ENCODE data around the gene ZNF782. TPM values are rescaled to one million over a fixed set of nuclear protein-coding genes. Genes with fewer than 3 reads are reported as not detected.
A peak's percentile ranks its signal among the peaks of the same experiment; 100 is the strongest.
"Not testable (repeated sequence)": the region's sequence is repeated elsewhere in the genome, so short reads cannot be mapped to it uniquely, and the experiment has no call there.

Gene ZNF782
- 1 to 10 TPM; 3.9 to 4.3 TPM for total RNA-seq

DNA sequence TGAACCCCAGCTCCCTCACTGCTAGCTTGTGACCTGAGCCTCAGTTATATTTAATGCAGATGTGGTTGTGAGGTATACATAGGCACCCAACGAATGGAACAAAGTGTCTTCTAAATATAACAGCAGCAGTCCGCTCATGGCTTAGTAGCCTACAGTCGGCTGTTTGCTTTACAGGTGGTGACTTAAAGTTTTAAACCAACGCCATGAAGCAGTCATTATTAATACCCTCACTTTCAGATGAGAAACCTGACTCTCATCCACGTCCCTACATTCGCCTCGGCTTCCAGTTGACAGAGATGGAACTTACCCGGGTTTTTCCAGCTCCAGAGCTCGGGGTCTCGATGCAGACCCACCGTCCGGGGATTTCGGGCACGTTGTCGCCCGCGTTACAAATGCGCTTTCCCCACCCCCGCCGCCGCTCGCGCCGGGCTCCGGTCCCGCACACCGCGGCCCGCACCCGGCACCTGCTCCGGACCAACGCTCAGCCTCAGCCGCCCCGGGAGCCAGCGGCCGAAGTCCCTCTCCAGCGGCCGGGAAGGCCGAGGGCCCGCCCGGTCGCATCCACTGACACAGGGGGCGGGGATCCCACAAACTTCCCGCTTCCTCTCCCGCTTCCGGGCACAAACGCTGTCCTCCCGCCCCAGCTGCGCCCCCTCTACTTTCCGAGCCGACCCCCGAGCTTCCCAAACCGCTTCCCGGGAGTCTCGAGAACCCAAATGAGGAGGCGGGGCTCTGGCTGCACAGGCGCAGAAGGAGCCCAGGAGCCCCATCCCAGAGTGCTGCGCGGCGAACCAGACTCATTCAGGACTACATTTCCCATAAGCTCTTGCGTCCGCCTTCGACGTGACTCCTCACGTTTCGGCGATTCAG is at the start of gene ZNF782:
Gene ZNF782, minus strand, starts transcription at position 734 of the 870 bp plus-strand sequence. CDS start 2,553 bp downstream, outside the sequence.
- peaks cover 16% of the 10 kb centered on the region for H3K27me3 Mint-ChIP-seq (ENCODE audit: low read depth)
- H3K4me1 Mint-ChIP-seq (ENCODE audit: low read depth) = peaks cover 27% of the 10 kb centered on the region
- peak within 1 kb of the TSS; percentile 100 for H3K4me3 Mint-ChIP-seq
- peaks cover 20% of the 10 kb centered on the region for H3K36me3 Mint-ChIP-seq (ENCODE audit: low read depth)
- peaks cover 8% of the 10 kb centered on the region for H3K9me3 Mint-ChIP-seq (ENCODE audit: insufficient read depth)
- CTCF ChIA-PET = interaction anchor here (0.8 to 2.0 kb wide), 8 partner anchors 367 to 779 kb away, joined by 3 to 6 read pairs (median 4); partner anchors contain the start of genes NCBP1 and TSTD2
- POLR2A ChIA-PET = interaction anchor here (2.2 kb wide), 1 partner anchor 21 kb away, joined by 10 read pairs; no protein-coding TSS in a partner anchor
- ATAC-seq = peak; percentile 95
- H3K27ac Mint-ChIP-seq = peak within 1 kb of the TSS; percentile 98
- DNase-seq = peak; percentile 90

DNA sequence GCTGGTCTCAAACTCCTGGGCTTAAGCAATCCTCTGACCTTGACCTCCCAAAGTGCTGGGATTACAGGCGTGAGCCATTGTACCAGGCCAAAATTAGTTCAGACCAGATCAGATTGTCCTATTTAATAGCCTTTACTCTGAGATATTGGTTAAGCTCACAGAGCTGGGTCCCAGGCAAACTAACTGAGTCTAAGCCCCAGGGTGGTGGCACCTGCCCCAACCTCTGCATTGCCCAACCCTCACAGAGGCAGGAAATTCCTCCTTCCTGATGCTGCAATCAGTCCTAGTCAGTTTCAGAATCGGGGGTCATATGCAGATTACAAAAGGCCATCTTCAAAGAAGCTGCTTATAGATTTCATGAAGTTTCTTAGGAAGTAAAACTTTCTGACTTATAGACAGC is 45.7 kb upstream of the ZNF782 start:
- peaks cover 22% of the 10 kb centered on the region for H3K36me3 Mint-ChIP-seq (ENCODE audit: low read depth)

GRCh38 chr9:96892131-96892530 is 37.8 kb upstream of the ZNF782 start:
- CTCF ChIA-PET = no interaction called here
- no peak for DNase-seq
- Mint-ChIP-seq H3K9me3 (ENCODE audit: insufficient read depth) (no peaks in the 10 kb centered on the region), H3K36me3 (ENCODE audit: low read depth) (peaks cover 48% of the 10 kb centered on the region), H3K4me1 (ENCODE audit: low read depth) (no peaks in the 10 kb centered on the region), H3K27ac (no peak overlapping the region), H3K4me3 (no peak overlapping the region), H3K27me3 (ENCODE audit: low read depth) (no peaks in the 10 kb centered on the region)
- POLR2A ChIA-PET = no interaction called here
- ATAC-seq = no peak

More for the DNA sequence above, 45.7 kb upstream of the ZNF782 start:
- H3K4me1 Mint-ChIP-seq (ENCODE audit: low read depth); H3K4me3 Mint-ChIP-seq; POLR2A ChIA-PET; H3K27ac Mint-ChIP-seq; ATAC-seq; H3K27me3 Mint-ChIP-seq (ENCODE audit: low read depth); CTCF ChIA-PET; H3K9me3 Mint-ChIP-seq (ENCODE audit: insufficient read depth); DNase-seq: not testable (repeated sequence)

DNA sequence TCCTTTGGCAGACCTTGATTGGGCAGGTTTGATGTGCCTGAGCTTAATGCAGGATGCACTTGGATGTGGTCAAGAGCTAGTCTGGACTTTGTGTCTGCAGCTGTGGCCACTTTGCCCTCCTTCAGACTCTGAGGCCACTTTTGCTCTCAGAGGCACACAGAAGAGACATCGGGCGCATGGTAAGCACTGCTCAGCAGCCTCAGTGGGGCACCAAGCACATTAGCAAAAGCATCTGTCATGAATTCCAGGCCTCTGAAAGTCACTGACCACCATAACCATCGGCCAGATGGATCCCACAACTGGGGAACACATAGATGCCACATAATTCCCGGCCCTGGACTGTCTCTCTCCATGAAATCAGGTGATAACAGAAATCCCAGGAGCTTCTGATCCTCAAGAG is 34.3 kb upstream of the ZNF782 start:
- Mint-ChIP-seq H3K27ac (no peak overlapping the region), H3K4me3 (no peak overlapping the region), H3K9me3 (ENCODE audit: insufficient read depth) (no peaks in the 10 kb centered on the region), H3K4me1 (ENCODE audit: low read depth) (no peaks in the 10 kb centered on the region), H3K36me3 (ENCODE audit: low read depth) (peaks cover 28% of the 10 kb centered on the region), H3K27me3 (ENCODE audit: low read depth) (no peaks in the 10 kb centered on the region)
- CTCF ChIA-PET = no interaction called here
- POLR2A ChIA-PET = interaction anchor here (0.6 kb wide), 1 partner anchor 469 kb away, joined by 4 read pairs; no protein-coding TSS in a partner anchor
- no peak for DNase-seq
- no peak for ATAC-seq

- ATAC-seq (no peak), DNase-seq (no peak)
- H3K4me1 Mint-ChIP-seq (ENCODE audit: low read depth) = no peaks in the 10 kb centered on the region
- peaks cover 9% of the 10 kb centered on the region for H3K36me3 Mint-ChIP-seq (ENCODE audit: low read depth)
- ChIA-PET CTCF (interaction anchor here (1.4 kb wide), 1 partner anchor 10 kb away, joined by 3 read pairs; no protein-coding TSS in a partner anchor), POLR2A (no interaction called here)
- no peak overlapping the region for H3K4me3 Mint-ChIP-seq
- no peak overlapping the region for H3K27ac Mint-ChIP-seq
- no peaks in the 10 kb centered on the region for H3K9me3 Mint-ChIP-seq (ENCODE audit: insufficient read depth)
- peaks cover 2% of the 10 kb centered on the region for H3K27me3 Mint-ChIP-seq (ENCODE audit: low read depth)
Observed at GRCh38 chr9:96885424-96885823, 31.1 kb upstream of the ZNF782 start.

DNA sequence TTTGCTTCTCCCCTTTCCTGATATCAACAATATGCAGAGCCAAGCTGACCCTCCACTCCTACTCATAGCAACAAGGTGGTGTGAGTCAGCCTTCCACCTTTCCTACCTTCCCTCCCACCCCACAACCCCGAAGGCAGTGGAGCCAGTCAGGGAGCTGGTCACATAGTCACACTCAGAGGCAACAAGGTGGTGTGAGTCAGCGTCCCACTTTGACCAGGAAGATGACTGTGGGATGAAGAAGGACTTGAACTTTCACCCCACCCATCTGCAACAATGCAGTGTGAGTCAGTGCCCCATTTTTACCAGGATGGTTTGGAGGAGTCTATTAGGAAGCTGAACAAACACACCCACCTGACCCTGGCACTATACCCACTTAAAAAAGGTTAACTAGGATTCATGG is 30.1 kb upstream of the ZNF782 start:
- ChIA-PET CTCF (interaction anchor here (1.1 to 1.7 kb wide), 2 partner anchors 9 to 28 kb away, joined by 3 read pairs; no protein-coding TSS in a partner anchor), POLR2A (no interaction called here)
- peaks cover 6% of the 10 kb centered on the region for H3K27me3 Mint-ChIP-seq (ENCODE audit: low read depth)
- no peaks in the 10 kb centered on the region for H3K9me3 Mint-ChIP-seq (ENCODE audit: insufficient read depth)
- H3K4me1 Mint-ChIP-seq (ENCODE audit: low read depth) = no peaks in the 10 kb centered on the region
- peaks cover 5% of the 10 kb centered on the region for H3K36me3 Mint-ChIP-seq (ENCODE audit: low read depth)
- no peak overlapping the region for H3K4me3 Mint-ChIP-seq
- no peak for DNase-seq
- no peak for ATAC-seq
- no peak overlapping the region for H3K27ac Mint-ChIP-seq

- Mint-ChIP-seq H3K4me1 (ENCODE audit: low read depth) (no peaks in the 10 kb centered on the region), H3K9me3 (ENCODE audit: insufficient read depth) (no peaks in the 10 kb centered on the region), H3K27ac (no peak overlapping the region), H3K27me3 (ENCODE audit: low read depth) (peaks cover 10% of the 10 kb centered on the region), H3K36me3 (ENCODE audit: low read depth) (peaks cover 5% of the 10 kb centered on the region), H3K4me3 (no peak overlapping the region)
- DNase-seq (no peak), ATAC-seq (no peak)
- CTCF ChIA-PET = interaction anchor here (1.1 to 1.7 kb wide), 2 partner anchors 8 to 28 kb away, joined by 3 read pairs; no protein-coding TSS in a partner anchor
- POLR2A ChIA-PET = no interaction called here
Observed at GRCh38 chr9:96883922-96884321, 29.6 kb upstream of the ZNF782 start.

GRCh38 chr9:96877269-96877668 is 23.0 kb upstream of the ZNF782 start:
- Mint-ChIP-seq H3K4me1 (ENCODE audit: low read depth) (peaks cover 34% of the 10 kb centered on the region), H3K27ac (no peak overlapping the region), H3K36me3 (ENCODE audit: low read depth) (peaks cover 14% of the 10 kb centered on the region), H3K27me3 (ENCODE audit: low read depth) (peaks cover 42% of the 10 kb centered on the region), H3K9me3 (ENCODE audit: insufficient read depth) (no peaks in the 10 kb centered on the region), H3K4me3 (no peak overlapping the region)
- DNase-seq = no peak
- ChIA-PET POLR2A (no interaction called here), CTCF (interaction anchor here (1.0 kb wide), 1 partner anchor 21 kb away, joined by 5 read pairs; no protein-coding TSS in a partner anchor)
- no peak for ATAC-seq

GRCh38 chr9:96875461-96876142 is 21.3 kb upstream of the ZNF782 start:
- peak overlapping the region; percentile 83 for H3K4me3 Mint-ChIP-seq
- H3K4me1 Mint-ChIP-seq (ENCODE audit: low read depth) = peaks cover 34% of the 10 kb centered on the region
- H3K27me3 Mint-ChIP-seq (ENCODE audit: low read depth) = peaks cover 42% of the 10 kb centered on the region
- ATAC-seq (peak; percentile 83), DNase-seq (peak; percentile 70)
- H3K9me3 Mint-ChIP-seq (ENCODE audit: insufficient read depth) = no peaks in the 10 kb centered on the region
- ChIA-PET POLR2A (interaction anchor here (0.9 to 2.7 kb wide), 2 partner anchors 19 to 22 kb away, joined by 4 to 10 read pairs; partner anchors contain the start of gene ZNF782), CTCF (interaction anchor here (0.8 to 4.0 kb wide), 3 partner anchors 8 to 18 kb away, joined by 3 to 30 read pairs (median 3); no protein-coding TSS in a partner anchor)
- H3K27ac Mint-ChIP-seq = peak overlapping the region; percentile 76
- peaks cover 14% of the 10 kb centered on the region for H3K36me3 Mint-ChIP-seq (ENCODE audit: low read depth)

- Mint-ChIP-seq H3K9me3 (ENCODE audit: insufficient read depth) (no peaks in the 10 kb centered on the region), H3K4me1 (ENCODE audit: low read depth) (peaks cover 34% of the 10 kb centered on the region), H3K27me3 (ENCODE audit: low read depth) (peaks cover 39% of the 10 kb centered on the region), H3K4me3 (peak overlapping the region; percentile 83), H3K27ac (peak overlapping the region; percentile 76), H3K36me3 (ENCODE audit: low read depth) (peaks cover 14% of the 10 kb centered on the region)
- ATAC-seq (peak; percentile 60), DNase-seq (peak; percentile 38)
- CTCF ChIA-PET = interaction anchor here (0.8 to 4.0 kb wide), 3 partner anchors 9 to 18 kb away, joined by 3 to 30 read pairs (median 3); no protein-coding TSS in a partner anchor
- POLR2A ChIA-PET = interaction anchor here (0.9 to 2.7 kb wide), 2 partner anchors 18 to 21 kb away, joined by 4 to 10 read pairs; partner anchors contain the start of gene ZNF782
Observed at GRCh38 chr9:96874947-96875460, 20.7 kb upstream of the ZNF782 start.

- Mint-ChIP-seq H3K27ac (no peak overlapping the region), H3K9me3 (ENCODE audit: insufficient read depth) (no peaks in the 10 kb centered on the region), H3K27me3 (ENCODE audit: low read depth) (peaks cover 35% of the 10 kb centered on the region), H3K4me3 (no peak overlapping the region), H3K36me3 (ENCODE audit: low read depth) (peaks cover 14% of the 10 kb centered on the region), H3K4me1 (ENCODE audit: low read depth) (peaks cover 34% of the 10 kb centered on the region)
- ATAC-seq (no peak), DNase-seq (no peak)
- ChIA-PET CTCF (interaction anchor here (1.2 to 4.0 kb wide), 2 partner anchors 10 to 17 kb away, joined by 3 to 30 read pairs; no protein-coding TSS in a partner anchor), POLR2A (interaction anchor here (2.7 kb wide), 1 partner anchor 20 kb away, joined by 10 read pairs; the partner anchor contains the start of gene ZNF782)
Observed at GRCh38 chr9:96874201-96874785, 20.0 kb upstream of the ZNF782 start.

Measured in activated CD8-positive, alpha-beta T cell treated with anti-CD3 and anti-CD28 coated beads, Interleukin-2, amount 10 ng/mL, durations not matched to agents 7 days and 5 days (primary cell).